ENCODE measurements around the gene BRICD5.
A peak's percentile ranks its signal among the peaks of the same experiment; 100 is the strongest.

The BRICD5 gene

DNA sequence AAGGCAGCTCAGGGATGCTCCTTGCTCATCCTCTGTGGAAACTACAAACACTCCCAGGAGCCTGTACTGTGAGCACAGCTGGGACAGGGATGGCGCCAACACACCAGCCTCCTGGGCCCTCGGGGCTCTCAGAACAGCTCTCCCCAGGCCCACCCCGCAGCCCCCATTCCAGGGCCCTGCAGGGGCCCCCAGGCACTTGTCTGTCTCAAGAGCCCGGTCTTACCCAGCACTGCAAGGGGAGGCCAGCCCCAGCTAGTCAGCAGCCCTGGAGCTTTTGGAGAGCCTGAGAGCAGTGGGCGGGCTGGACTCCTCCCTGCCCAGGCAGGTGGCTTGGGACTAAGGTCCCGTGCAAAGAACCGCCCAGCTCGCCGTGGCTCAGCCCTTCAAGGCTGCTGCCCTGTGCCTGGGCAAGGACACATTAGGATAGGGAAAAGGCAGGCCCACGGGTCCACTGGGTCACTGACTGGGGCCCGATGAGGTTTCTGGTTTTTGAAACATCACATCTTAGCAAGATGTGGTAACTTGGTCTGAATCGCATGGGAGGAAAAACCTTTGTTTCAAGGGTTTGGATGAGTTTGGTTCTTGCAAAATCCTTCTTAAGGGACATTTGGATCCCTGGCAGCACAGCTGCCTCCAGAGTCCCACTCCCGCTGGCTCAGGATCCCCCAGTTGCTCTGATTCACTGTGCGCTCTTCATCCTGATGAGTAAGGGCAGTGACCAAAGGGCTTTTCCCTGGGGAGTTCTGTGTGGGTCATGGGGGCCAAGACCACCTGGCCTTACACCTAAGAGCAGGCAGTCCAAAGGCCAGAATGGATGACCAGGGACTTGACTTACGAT is 28.4 kb upstream of the BRICD5 start:
- no peak overlapping the region for H4K91ac ChIP-seq (ENCODE audit: low read depth, low read length, poor library complexity)

DNA sequence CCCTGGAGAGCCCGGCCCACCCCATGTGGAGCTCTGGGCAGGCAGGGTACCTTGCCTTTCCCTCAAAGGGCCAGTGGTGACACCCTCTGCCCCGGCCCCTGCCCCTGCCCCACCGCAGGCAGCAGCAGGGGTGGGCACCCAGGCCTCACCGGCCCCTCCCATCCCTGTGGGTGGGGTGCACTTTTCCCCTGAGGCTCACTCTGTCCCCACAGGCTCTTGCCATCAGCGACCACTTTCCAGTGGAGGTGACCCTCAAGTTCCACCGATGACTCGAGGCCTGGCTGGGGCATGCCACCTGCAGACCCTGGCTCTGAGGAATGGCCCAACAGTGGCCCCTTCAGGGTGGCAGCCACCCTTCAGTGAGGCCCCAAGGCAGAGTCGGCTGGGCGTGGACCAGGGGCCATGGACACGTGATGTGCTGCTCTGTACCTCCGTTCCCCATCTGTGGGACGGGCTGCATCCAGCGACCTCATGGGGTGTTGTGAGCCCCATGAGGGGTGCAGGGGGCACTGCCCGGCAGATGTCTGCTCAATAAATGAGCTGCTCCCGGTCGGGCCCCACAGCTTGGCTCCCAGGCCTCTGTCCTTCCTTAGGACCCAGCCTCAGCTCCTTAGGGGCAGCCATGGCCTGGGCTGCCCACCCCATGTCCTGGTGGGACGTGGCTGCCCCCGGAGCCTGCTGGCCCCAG is 27.6 kb upstream of the BRICD5 start:
- Histone ChIP-seq H4K8ac (ENCODE audit: low read depth, low read length) (no peak overlapping the region), H3K14ac (ENCODE audit: low read length) (peak overlapping the region; percentile 89), H2BK12ac (ENCODE audit: low read length) (no peak overlapping the region), H3K9ac (ENCODE audit: low read depth, low read length, poor library complexity) (peak overlapping the region; percentile 77), H4K91ac (ENCODE audit: low read depth, low read length, poor library complexity) (no peak overlapping the region), H3K18ac (ENCODE audit: low read length) (peak overlapping the region; percentile 85), H3K9me3 (replicated peaks in 1 of 2; ENCODE audit: control insufficient read depth in 2 of 2, insufficient read depth in 1 of 2, low read depth in 1 of 2, low read length in 2 of 2) (peaks cover 0 to 1% of the 10 kb centered on the region in 2 donors), H2AK5ac (ENCODE audit: low read depth, low read length) (peak overlapping the region; percentile 84), H3K23ac (ENCODE audit: low read depth, low read length, poor library complexity) (peak overlapping the region; percentile 93), H2BK5ac (ENCODE audit: low read length) (peak overlapping the region; percentile 53), H3K4ac (ENCODE audit: low read length) (no peak overlapping the region), H3K4me3 (ENCODE audit: low read length in 2 of 2) (no peak overlapping the region), H2BK120ac (ENCODE audit: low read depth, low read length) (no peak overlapping the region), H3K36me3 (replicated peaks in 1 of 2; ENCODE audit: control insufficient read depth in 2 of 2, insufficient read depth in 2 of 2, low read length in 2 of 2) (peaks cover 28 to 72% of the 10 kb centered on the region in 2 donors), H3K4me2 (ENCODE audit: insufficient read depth, low read length, poor library complexity, severe bottlenecking) (no peak overlapping the region), H3K27ac (replicated peaks; ENCODE audit: low read length) (no peak overlapping the region), H3K4me1 (ENCODE audit: control insufficient read depth in 2 of 2, insufficient read depth in 1 of 2, low read depth in 1 of 2, low read length in 2 of 2) (peaks cover 0 to 16% of the 10 kb centered on the region in 2 donors), H2AFZ (ENCODE audit: low read length) (no peak overlapping the region), H3K27me3 (ENCODE audit: control insufficient read depth in 3 of 3, insufficient read depth in 3 of 3, low read depth in 1 of 3, low read length in 3 of 3) (peaks cover 0 to 22% (median 7%) of the 10 kb centered on the region in 3 experiments), H2BK15ac (ENCODE audit: low read length) (peak overlapping the region; percentile 37), H3K79me1 (ENCODE audit: low read depth, low read length) (peaks cover 11% of the 10 kb centered on the region)
- WGBS, 2 donors (ENCODE audit: extremely low coverage in 2 of 2, insufficient read length in 2 of 2, insufficient replicate concordance in 1 of 2), result no CpG with 5 or more reads among the region's 18 CpGs
- DNase-seq (ENCODE audit: low spot score), result no peak

More for the DNA sequence above, 28.4 kb upstream of the BRICD5 start:
- H3K9me3 ChIP-seq (replicated peaks in 1 of 2; ENCODE audit: control insufficient read depth in 2 of 2, insufficient read depth in 1 of 2, low read depth in 1 of 2, low read length in 2 of 2), result peaks cover 0 to 1% of the 10 kb centered on the region in 2 donors
- no peak overlapping the region for H3K9ac ChIP-seq (ENCODE audit: low read depth, low read length, poor library complexity)
- no CpG with 5 or more reads among the region's 15 CpGs for WGBS, 2 donors (ENCODE audit: extremely low coverage in 2 of 2, insufficient read length in 2 of 2, insufficient replicate concordance in 1 of 2)
- H2AFZ ChIP-seq (ENCODE audit: low read length), result no peak overlapping the region
- peak overlapping the region; percentile 21 for H3K14ac ChIP-seq (ENCODE audit: low read length)
- H3K18ac ChIP-seq (ENCODE audit: low read length), result peak overlapping the region; percentile 38
- H2AK5ac ChIP-seq (ENCODE audit: low read depth, low read length), result peak overlapping the region; percentile 46
- no peak overlapping the region for H2BK120ac ChIP-seq (ENCODE audit: low read depth, low read length)
- H2BK12ac ChIP-seq (ENCODE audit: low read length), result no peak overlapping the region
- no peak for DNase-seq (ENCODE audit: low spot score)
- no peak overlapping the region for H3K27ac ChIP-seq (replicated peaks; ENCODE audit: low read length)
- no peak overlapping the region for H4K8ac ChIP-seq (ENCODE audit: low read depth, low read length)
- peaks cover 30 to 72% of the 10 kb centered on the region in 2 donors for H3K36me3 ChIP-seq (replicated peaks in 1 of 2; ENCODE audit: control insufficient read depth in 2 of 2, insufficient read depth in 2 of 2, low read length in 2 of 2)
- no peak overlapping the region for H3K4me2 ChIP-seq (ENCODE audit: insufficient read depth, low read length, poor library complexity, severe bottlenecking)
- peaks cover 0 to 22% (median 7%) of the 10 kb centered on the region in 3 experiments for H3K27me3 ChIP-seq (ENCODE audit: control insufficient read depth in 3 of 3, insufficient read depth in 3 of 3, low read depth in 1 of 3, low read length in 3 of 3)
- peaks cover 10% of the 10 kb centered on the region for H3K79me1 ChIP-seq (ENCODE audit: low read depth, low read length)
- no peak overlapping the region for H3K4me3 ChIP-seq (ENCODE audit: low read length in 2 of 2)
- H3K23ac ChIP-seq (ENCODE audit: low read depth, low read length, poor library complexity), result peak overlapping the region; percentile 93
- H2BK5ac ChIP-seq (ENCODE audit: low read length), result no peak overlapping the region
- H2BK15ac ChIP-seq (ENCODE audit: low read length), result no peak overlapping the region
- peaks cover 0 to 16% of the 10 kb centered on the region in 2 donors for H3K4me1 ChIP-seq (ENCODE audit: control insufficient read depth in 2 of 2, insufficient read depth in 1 of 2, low read depth in 1 of 2, low read length in 2 of 2)
- no peak overlapping the region for H3K4ac ChIP-seq (ENCODE audit: low read length)

GRCh38 chr16:2237493-2238149 is 27.0 kb upstream of the BRICD5 start:
- no peak overlapping the region for H2AFZ ChIP-seq (ENCODE audit: low read length)
- peak overlapping the region; percentile 53 for H2BK5ac ChIP-seq (ENCODE audit: low read length)
- H3K9ac ChIP-seq (ENCODE audit: low read depth, low read length, poor library complexity), result peak overlapping the region; percentile 77
- H4K8ac ChIP-seq (ENCODE audit: low read depth, low read length), result peak overlapping the region; percentile 48
- no peak overlapping the region for H3K4me3 ChIP-seq (ENCODE audit: low read length in 2 of 2)
- no peak overlapping the region for H2BK15ac ChIP-seq (ENCODE audit: low read length)
- H3K27ac ChIP-seq (replicated peaks; ENCODE audit: low read length), result no peak overlapping the region
- H2BK120ac ChIP-seq (ENCODE audit: low read depth, low read length), result no peak overlapping the region
- H3K27me3 ChIP-seq (ENCODE audit: control insufficient read depth in 3 of 3, insufficient read depth in 3 of 3, low read depth in 1 of 3, low read length in 3 of 3), result peaks cover 0 to 22% (median 7%) of the 10 kb centered on the region in 3 experiments
- H3K4ac ChIP-seq (ENCODE audit: low read length), result peak overlapping the region; percentile 53
- peak overlapping the region; percentile 93 for H3K23ac ChIP-seq (ENCODE audit: low read depth, low read length, poor library complexity)
- no CpG with 5 or more reads among the region's 65 CpGs for WGBS, 2 donors (ENCODE audit: extremely low coverage in 2 of 2, insufficient read length in 2 of 2, insufficient replicate concordance in 1 of 2)
- peaks cover 27 to 72% of the 10 kb centered on the region in 2 donors for H3K36me3 ChIP-seq (replicated peaks in 1 of 2; ENCODE audit: control insufficient read depth in 2 of 2, insufficient read depth in 2 of 2, low read length in 2 of 2)
- peaks cover 10% of the 10 kb centered on the region for H3K79me1 ChIP-seq (ENCODE audit: low read depth, low read length)
- peak overlapping the region; percentile 41 for H2BK12ac ChIP-seq (ENCODE audit: low read length)
- peak overlapping the region; percentile 84 for H2AK5ac ChIP-seq (ENCODE audit: low read depth, low read length)
- no peak for DNase-seq (ENCODE audit: low spot score)
- H3K9me3 ChIP-seq (replicated peaks in 1 of 2; ENCODE audit: control insufficient read depth in 2 of 2, insufficient read depth in 1 of 2, low read depth in 1 of 2, low read length in 2 of 2), result peaks cover 0 to 1% of the 10 kb centered on the region in 2 donors
- H3K4me1 ChIP-seq (ENCODE audit: control insufficient read depth in 2 of 2, insufficient read depth in 1 of 2, low read depth in 1 of 2, low read length in 2 of 2), result peaks cover 0 to 16% of the 10 kb centered on the region in 2 donors
- H4K91ac ChIP-seq (ENCODE audit: low read depth, low read length, poor library complexity), result no peak overlapping the region
- H3K4me2 ChIP-seq (ENCODE audit: insufficient read depth, low read length, poor library complexity, severe bottlenecking), result peak overlapping the region; percentile 77
- peak overlapping the region; percentile 85 for H3K18ac ChIP-seq (ENCODE audit: low read length)
- peak overlapping the region; percentile 89 for H3K14ac ChIP-seq (ENCODE audit: low read length)
